MCF 10A (cell line): Measurements from ENCODE around the gene DNAH6. TPM values are rescaled to one million over a fixed set of nuclear protein-coding genes. Genes with fewer than 3 reads are reported as not detected.

Experiments
- BruUV-seq: library from RNA; stranded (reverse); fragments of 400-500 nt; replicated peaks from 2 replicates; lab custom pipeline; 2021; lab: Mats Ljungman, UMichigan
- CTCF ChIA-PET: fragments of 300-600 bp; sonication (Branson Sonifier 250); formaldehyde crosslinking; extraction: SDS; loops from one replicate; lab custom pipeline; 2021; ENCODE audit warnings: antibody characterized with exemption, inconsistent platforms; lab: Yijun Ruan, JAX
- POLR2A ChIA-PET: fragments of 300-600, 350-650 bp; sonication (Branson Sonifier 250); formaldehyde crosslinking; extraction: SDS; loops from one replicate; lab custom pipeline; 2020; ENCODE audit warnings: antibody characterized with exemption, inconsistent platforms; lab: Yijun Ruan, JAX
- DNase-seq: peaks from one replicate; pipeline ENCODE4 v3.0.0-alpha.2; 2018; ENCODE audit not compliant: unreplicated experiment
- H3K27ac Mint-ChIP-seq: one replicate; pipeline ENCODE4 v1.8.0; 2022; ENCODE audit warnings: mild to moderate bottlenecking, low read depth, mixed read lengths; ENCODE audit not compliant: unreplicated experiment
- H3K27me3 Mint-ChIP-seq: one replicate; pipeline ENCODE4 v1.8.0; 2022; ENCODE audit warnings: mixed read lengths; ENCODE audit not compliant: insufficient read depth, unreplicated experiment
- H3K36me3 Mint-ChIP-seq: one replicate; pipeline ENCODE4 v1.8.0; 2022; ENCODE audit warnings: mild to moderate bottlenecking, moderate library complexity, mixed read lengths; ENCODE audit not compliant: insufficient read depth, unreplicated experiment
- H3K4me1 Mint-ChIP-seq: one replicate; pipeline ENCODE4 v1.8.0; 2022; ENCODE audit warnings: mixed read lengths; ENCODE audit not compliant: insufficient read depth, unreplicated experiment
- H3K4me3 Mint-ChIP-seq: one replicate; pipeline ENCODE4 v1.8.0; 2022; ENCODE audit warnings: mild to moderate bottlenecking, moderate library complexity, mixed read lengths; ENCODE audit not compliant: unreplicated experiment
- H3K9me3 Mint-ChIP-seq: one replicate; pipeline ENCODE4 v1.8.0; 2022; ENCODE audit warnings: mixed read lengths; ENCODE audit not compliant: unreplicated experiment
- intact Hi-C: fragments of 100-400 bp; cut with micrococcal nuclease; formaldehyde crosslinking; loops from 2 replicates; pipeline ENCODE4 v1.14.1; 2022
- total RNA-seq: library from RNA; stranded (reverse); gene quantifications from 2 replicates; pipeline ENCODE4 v1.2.3, GENCODE V29; 2022
- TF ChIP-seq, protein P1 (sequence below): fragments of 200-600 bp; IDR thresholded peaks from one replicate; pipeline ENCODE4 v1.8.0; 2022; ENCODE audit warnings: antibody characterized with exemption, mild to moderate bottlenecking; ENCODE audit not compliant: unreplicated experiment

Gene DNAH6
- total RNA-seq, 1 experiment from 2014 or later = 0.14 TPM

DNA sequence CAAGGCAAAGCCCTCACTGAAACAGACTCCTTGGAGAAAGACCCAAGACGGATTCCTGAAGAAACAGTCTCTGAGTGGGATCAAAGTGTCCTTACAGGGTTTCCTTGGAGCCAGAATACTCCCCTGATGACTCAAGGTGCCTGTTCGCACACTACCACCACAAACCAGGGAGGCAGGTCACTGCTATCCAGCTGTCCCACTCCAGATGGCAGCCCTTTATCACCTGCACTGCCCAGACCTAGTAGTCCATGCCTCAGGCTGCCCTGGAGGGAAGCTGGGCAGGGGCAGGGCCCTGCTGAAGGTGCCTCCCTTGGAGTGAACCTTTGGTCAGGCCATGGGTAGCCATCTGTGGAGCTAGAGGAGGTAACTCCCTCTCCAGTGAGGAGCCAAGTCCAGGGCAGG is 330.4 kb downstream of the DNAH6 start:
- Mint-ChIP-seq H3K9me3 (no peaks in the 10 kb centered on the region), H3K36me3 (no peaks in the 10 kb centered on the region), H3K4me3 (no peak overlapping the region), H3K27me3 (no peaks in the 10 kb centered on the region), H3K27ac (no peak overlapping the region), H3K4me1 (peaks cover 16% of the 10 kb centered on the region)
- intact Hi-C loops = no loop called here
- ChIA-PET POLR2A (no interaction called here), CTCF (interaction anchor here (0.5 to 0.6 kb wide), 2 partner anchors 19 to 35 kb away, joined by 3 read pairs; no protein-coding TSS in a partner anchor)
- BruUV-seq = no TSS peak
- TF ChIP-seq, protein P1, sequence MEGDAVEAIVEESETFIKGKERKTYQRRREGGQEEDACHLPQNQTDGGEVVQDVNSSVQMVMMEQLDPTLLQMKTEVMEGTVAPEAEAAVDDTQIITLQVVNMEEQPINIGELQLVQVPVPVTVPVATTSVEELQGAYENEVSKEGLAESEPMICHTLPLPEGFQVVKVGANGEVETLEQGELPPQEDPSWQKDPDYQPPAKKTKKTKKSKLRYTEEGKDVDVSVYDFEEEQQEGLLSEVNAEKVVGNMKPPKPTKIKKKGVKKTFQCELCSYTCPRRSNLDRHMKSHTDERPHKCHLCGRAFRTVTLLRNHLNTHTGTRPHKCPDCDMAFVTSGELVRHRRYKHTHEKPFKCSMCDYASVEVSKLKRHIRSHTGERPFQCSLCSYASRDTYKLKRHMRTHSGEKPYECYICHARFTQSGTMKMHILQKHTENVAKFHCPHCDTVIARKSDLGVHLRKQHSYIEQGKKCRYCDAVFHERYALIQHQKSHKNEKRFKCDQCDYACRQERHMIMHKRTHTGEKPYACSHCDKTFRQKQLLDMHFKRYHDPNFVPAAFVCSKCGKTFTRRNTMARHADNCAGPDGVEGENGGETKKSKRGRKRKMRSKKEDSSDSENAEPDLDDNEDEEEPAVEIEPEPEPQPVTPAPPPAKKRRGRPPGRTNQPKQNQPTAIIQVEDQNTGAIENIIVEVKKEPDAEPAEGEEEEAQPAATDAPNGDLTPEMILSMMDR = no peak
- no peak for DNase-seq

DNA sequence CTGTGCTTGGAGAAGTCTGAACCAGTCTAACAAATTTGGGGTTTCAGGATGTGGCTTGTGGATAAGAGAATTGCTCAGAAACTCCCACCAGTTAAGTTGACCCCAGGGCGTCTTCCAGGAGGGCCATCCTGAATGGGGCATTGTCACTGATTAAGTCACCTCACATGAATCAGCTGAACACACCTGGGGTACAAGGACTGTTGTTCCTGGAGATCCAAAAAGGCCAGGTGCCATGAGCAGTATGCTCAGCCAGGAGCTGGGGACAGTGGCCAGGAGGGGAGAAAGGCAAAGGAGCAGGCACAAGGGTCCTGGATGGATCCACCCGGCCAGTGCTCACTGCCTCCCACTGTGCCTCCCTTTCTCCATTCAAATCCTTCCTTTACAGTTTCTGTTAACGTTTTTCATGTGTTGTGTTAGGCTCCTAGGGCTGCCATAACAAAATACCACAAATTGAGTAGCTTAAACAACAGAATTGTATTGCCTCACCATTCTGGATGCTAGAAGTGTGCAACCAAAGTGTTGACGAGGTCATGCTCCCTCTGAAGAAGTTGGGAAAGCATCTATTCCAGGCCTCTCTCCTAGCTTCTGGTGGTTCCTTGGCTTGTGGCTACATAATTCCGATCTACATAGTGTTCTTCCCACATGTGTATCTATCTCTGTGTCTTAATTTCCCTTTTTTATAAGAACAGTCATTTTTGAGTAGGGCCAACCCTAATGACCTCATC is 331.2 kb downstream of the DNAH6 start:
- H3K9me3 Mint-ChIP-seq = no peaks in the 10 kb centered on the region
- intact Hi-C loops = no loop called here
- H3K27ac Mint-ChIP-seq = no peak overlapping the region
- ChIA-PET POLR2A (no interaction called here), CTCF (interaction anchor here (0.5 to 0.6 kb wide), 2 partner anchors 18 to 34 kb away, joined by 3 read pairs; no protein-coding TSS in a partner anchor)
- no peak for DNase-seq
- no TSS peak for BruUV-seq
- peaks cover 16% of the 10 kb centered on the region for H3K4me1 Mint-ChIP-seq
- TF ChIP-seq, protein P1 = no peak
- no peak overlapping the region for H3K4me3 Mint-ChIP-seq
- H3K27me3 Mint-ChIP-seq = no peaks in the 10 kb centered on the region
- peaks cover 3% of the 10 kb centered on the region for H3K36me3 Mint-ChIP-seq

DNA sequence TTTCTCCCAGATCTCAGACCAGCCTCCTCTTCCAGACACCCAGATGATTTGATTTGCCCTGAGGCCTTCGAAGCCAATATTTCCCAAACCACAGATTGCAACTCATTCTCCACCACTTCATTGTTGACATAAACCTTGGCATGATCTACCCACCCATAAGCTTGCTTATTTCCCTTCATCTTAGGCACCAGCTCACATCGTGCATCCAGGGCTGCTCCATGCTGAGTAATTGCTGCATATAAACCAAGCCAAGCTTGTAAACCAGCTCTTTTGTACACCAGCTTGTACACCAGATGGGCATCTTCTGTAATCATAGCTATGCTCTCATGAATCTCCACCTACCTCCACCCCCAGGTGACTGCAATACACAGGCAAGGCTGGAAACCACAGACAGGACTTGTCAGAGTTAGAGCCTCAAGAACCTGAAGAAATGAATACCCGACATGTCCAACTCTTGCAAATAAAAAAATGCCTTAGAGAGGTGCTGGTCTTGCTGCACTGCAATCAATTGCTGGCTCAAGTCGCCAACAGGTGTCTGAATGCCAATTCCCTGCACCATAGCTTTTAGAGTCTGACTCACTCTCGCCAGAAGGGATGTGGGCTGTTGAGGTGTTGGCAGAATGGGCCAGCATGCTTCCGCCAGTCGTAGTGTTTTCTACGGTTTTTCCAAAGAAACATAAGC is 333.1 kb downstream of the DNAH6 start:
- no TSS peak for BruUV-seq
- Mint-ChIP-seq H3K4me3 (peak overlapping the region; percentile 15), H3K27me3 (no peaks in the 10 kb centered on the region), H3K27ac (peak overlapping the region; percentile 59), H3K9me3 (no peaks in the 10 kb centered on the region), H3K36me3 (peaks cover 7% of the 10 kb centered on the region), H3K4me1 (peaks cover 16% of the 10 kb centered on the region)
- ChIA-PET POLR2A (interaction anchor here (0.6 to 1.3 kb wide), 4 partner anchors 11 to 1206 kb away, joined by 3 to 4 read pairs (median 4); no protein-coding TSS in a partner anchor), CTCF (interaction anchor here (0.6 to 1.8 kb wide), 9 partner anchors 8 to 496 kb away, joined by 3 to 7 read pairs (median 3); no protein-coding TSS in a partner anchor)
- peak; percentile 79 for DNase-seq
- intact Hi-C loops = no loop called here
- TF ChIP-seq, protein P1 = no peak

DNA sequence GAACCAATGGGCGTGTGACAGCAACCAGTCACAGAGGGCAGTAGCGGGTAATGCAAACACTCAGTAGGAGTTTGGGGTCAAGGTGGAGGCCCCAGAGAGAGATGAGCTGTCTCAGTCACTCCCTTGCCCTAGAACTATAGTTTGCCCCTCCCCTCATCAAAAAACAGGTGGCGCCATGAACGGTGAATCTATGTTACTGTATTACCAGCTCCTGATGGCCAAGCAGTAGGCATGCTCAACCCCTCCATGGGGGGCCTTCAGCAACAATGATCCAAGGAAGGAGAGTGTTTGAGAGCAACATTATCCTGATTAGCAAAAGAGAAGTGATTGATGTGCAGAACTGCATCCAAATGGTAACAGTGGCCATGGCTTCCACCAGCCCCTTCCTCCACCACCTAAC is 334.2 kb downstream of the DNAH6 start:
- no TSS peak for BruUV-seq
- H3K27ac Mint-ChIP-seq = no peak overlapping the region
- no peaks in the 10 kb centered on the region for H3K9me3 Mint-ChIP-seq
- CTCF ChIA-PET = interaction anchor here (0.6 to 2.0 kb wide), 6 partner anchors 9 to 502 kb away, joined by 3 to 6 read pairs (median 4); no protein-coding TSS in a partner anchor
- DNase-seq = no peak
- intact Hi-C loops = no loop called here
- TF ChIP-seq, protein P1 = no peak
- POLR2A ChIA-PET = no interaction called here
- H3K4me3 Mint-ChIP-seq = no peak overlapping the region
- peaks cover 7% of the 10 kb centered on the region for H3K36me3 Mint-ChIP-seq
- peaks cover 16% of the 10 kb centered on the region for H3K4me1 Mint-ChIP-seq
- no peaks in the 10 kb centered on the region for H3K27me3 Mint-ChIP-seq
